CD4-positive, alpha-beta memory T cell (primary cell): ENCODE results near the gene GP1BB. TPM values are rescaled to one million over a fixed set of nuclear protein-coding genes. Genes with fewer than 3 reads are reported as not detected.

ENCODE experiments used
- CTCF ChIA-PET: fragments of 350-600 bp; sonication (Branson Sonifier 250); formaldehyde crosslinking; loops from one replicate; lab custom pipeline; 2021; ENCODE audit warnings: inconsistent platforms; ENCODE audit not compliant: partially characterized antibody; lab: Charles Lee
- POLR2A ChIA-PET: fragments of 350-600 bp; sonication (Branson Sonifier 250); formaldehyde crosslinking; loops from one replicate; lab custom pipeline; 2021; ENCODE audit not compliant: partially characterized antibody; lab: Charles Lee
- DNase-seq, 5 donors: peaks; one replicate each; pipeline versions ENCODE4 v3.0.0 to v3.0.0-alpha.2; 2020 to 2022; ENCODE audit warnings: mixed read lengths in 1 of 5
- H3K27ac ChIP-seq: one replicate; pipeline ENCODE4 v1.7.0; 2013; ENCODE audit warnings: low read depth, low read length
- H3K27me3 ChIP-seq: 2 replicates; pipeline ENCODE4 v1.7.0; 2013; ENCODE audit warnings: mild to moderate bottlenecking, low read length, moderate library complexity; ENCODE audit not compliant: insufficient read depth
- H3K36me3 ChIP-seq: 2 replicates; pipeline ENCODE4 v1.7.0; 2013; ENCODE audit warnings: mild to moderate bottlenecking, low read length, moderate library complexity; ENCODE audit not compliant: insufficient read depth
- H3K4me1 ChIP-seq: 2 replicates; pipeline ENCODE4 v1.7.0; 2013; ENCODE audit warnings: mild to moderate bottlenecking, low read length, moderate library complexity; ENCODE audit not compliant: insufficient read depth
- H3K4me3 ChIP-seq, 2 donors: one replicate each; pipeline ENCODE4 v1.7.0; 2013; ENCODE audit warnings: low read length in 2 of 2, mild to moderate bottlenecking in 1 of 2
- H3K9me3 ChIP-seq, 2 donors: one replicate each; pipeline ENCODE4 v1.7.0; 2013; ENCODE audit warnings: low read length in 2 of 2, control low read depth in 1 of 2; ENCODE audit not compliant: control insufficient read depth in 1 of 2
- H3K27ac Mint-ChIP-seq, 7 donors: one replicate each; pipeline ENCODE4 v1.8.0; 2020 to 2021; ENCODE audit warnings: mixed read lengths in 7 of 7, mild to moderate bottlenecking in 6 of 7, inconsistent platforms in 3 of 7, moderate library complexity in 3 of 7
- H3K27me3 Mint-ChIP-seq, 2 donors: one replicate each; pipeline ENCODE4 v1.8.0; 2020 to 2021; ENCODE audit warnings: mixed read lengths in 2 of 2
- H3K36me3 Mint-ChIP-seq, 2 donors: one replicate each; pipeline ENCODE4 v1.8.0; 2020 to 2021; ENCODE audit warnings: mixed read lengths in 2 of 2, inconsistent platforms in 1 of 2, mild to moderate bottlenecking in 1 of 2
- H3K4me1 Mint-ChIP-seq, 4 donors: one replicate each; pipeline ENCODE4 v1.8.0; 2020 to 2021; ENCODE audit warnings: mixed read lengths in 4 of 4, mild to moderate bottlenecking in 1 of 4
- H3K4me3 Mint-ChIP-seq, 8 donors: one replicate each; pipeline ENCODE4 v1.8.0; 2020 to 2021; ENCODE audit warnings: mixed read lengths in 8 of 8, mild to moderate bottlenecking in 7 of 8, moderate library complexity in 6 of 8, inconsistent platforms in 3 of 8
- H3K9me3 Mint-ChIP-seq, 8 donors: one replicate each; pipeline ENCODE4 v1.8.0; 2020 to 2021; ENCODE audit warnings: mixed read lengths in 8 of 8, mild to moderate bottlenecking in 5 of 8, inconsistent platforms in 3 of 8, moderate library complexity in 1 of 8
- intact Hi-C: fragments of 100-400 bp; cut with micrococcal nuclease; formaldehyde crosslinking; loops from one replicate; pipeline ENCODE4 v1.15.1; 2023
- polyA plus RNA-seq, 2 donors: library from polyadenylated mRNA; unstranded; fragments of 300-500 nt; fragmentation: Illumina TruSeq; gene quantifications; one replicate each; pipeline ENCODE4 v1.2.3, GENCODE V29; 2021
- total RNA-seq, 2 experiments: library from RNA; stranded (reverse); gene quantifications; one replicate each; pipeline ENCODE4 v1.2.3, GENCODE V29; 2021

GP1BB gene
- total and polyA plus RNA-seq, 4 experiments from 2014 or later: not detected

GRCh38 chr22:19755722-19756287, 32.5 kb downstream of the GP1BB start:
- Mint-ChIP-seq H3K4me3 (peak overlapping the region; percentile 14 to 83 (median 68)), H3K36me3 (no peaks in the 10 kb centered on the region), H3K4me1 (peaks cover 18 to 37% (median 26%) of the 10 kb centered on the region in 4 donors), H3K9me3 (peaks cover 0 to 5% (median 0%) of the 10 kb centered on the region in 8 donors), H3K27ac (no peak overlapping the region), H3K27me3 (peaks cover 37 to 38% of the 10 kb centered on the region in 2 donors)
- no peaks in the 10 kb centered on the region for H3K36me3 ChIP-seq
- intact Hi-C loops: loop anchor here (1.0 to 5.0 kb wide), 4 partner anchors 26 to 191 kb away; no protein-coding TSS in a partner anchor
- peaks cover 22% of the 10 kb centered on the region for H3K27me3 ChIP-seq
- peak overlapping the region in 1 of 2 donors; percentile 47 for H3K4me3 ChIP-seq
- no peak for DNase-seq
- no peaks in the 10 kb centered on the region for H3K9me3 ChIP-seq
- ChIA-PET POLR2A (interaction anchor here (0.9 to 1.0 kb wide), 2 partner anchors 136 to 155 kb away, joined by 6 to 8 read pairs; no protein-coding TSS in a partner anchor), CTCF (interaction anchor here (0.6 to 5.8 kb wide), 16 partner anchors 8 to 160 kb away, joined by 3 to 61 read pairs (median 3); partner anchors contain the start of genes GNB1L and RTL10)
- no peak overlapping the region for H3K27ac ChIP-seq
- peaks cover 33% of the 10 kb centered on the region for H3K4me1 ChIP-seq

GRCh38 chr22:19756288-19757128, 33.2 kb downstream of the GP1BB start:
- peak overlapping the region in 1 of 2 donors; percentile 47 for H3K4me3 ChIP-seq
- Mint-ChIP-seq H3K4me3 (peak overlapping the region; percentile 55 to 83 (median 70)), H3K4me1 (peaks cover 19 to 39% (median 27%) of the 10 kb centered on the region in 4 donors), H3K27ac (no peak overlapping the region), H3K27me3 (peaks cover 37 to 38% of the 10 kb centered on the region in 2 donors), H3K36me3 (no peaks in the 10 kb centered on the region), H3K9me3 (peaks cover 0 to 5% (median 0%) of the 10 kb centered on the region in 8 donors)
- DNase-seq: peak; percentile 61 to 70 (median 66)
- peaks cover 33% of the 10 kb centered on the region for H3K4me1 ChIP-seq
- no peak overlapping the region for H3K27ac ChIP-seq
- intact Hi-C loops: loop anchor here (1.0 to 5.0 kb wide), 4 partner anchors 26 to 191 kb away; no protein-coding TSS in a partner anchor
- H3K9me3 ChIP-seq: no peaks in the 10 kb centered on the region
- no peaks in the 10 kb centered on the region for H3K36me3 ChIP-seq
- POLR2A ChIA-PET: interaction anchor here (0.9 to 1.0 kb wide), 2 partner anchors 135 to 154 kb away, joined by 6 to 8 read pairs; no protein-coding TSS in a partner anchor
- H3K27me3 ChIP-seq: peaks cover 22% of the 10 kb centered on the region
- CTCF ChIA-PET: interaction anchor here (0.6 to 5.8 kb wide), 16 partner anchors 9 to 159 kb away, joined by 3 to 61 read pairs (median 3); partner anchors contain the start of genes GNB1L and RTL10

DNA sequence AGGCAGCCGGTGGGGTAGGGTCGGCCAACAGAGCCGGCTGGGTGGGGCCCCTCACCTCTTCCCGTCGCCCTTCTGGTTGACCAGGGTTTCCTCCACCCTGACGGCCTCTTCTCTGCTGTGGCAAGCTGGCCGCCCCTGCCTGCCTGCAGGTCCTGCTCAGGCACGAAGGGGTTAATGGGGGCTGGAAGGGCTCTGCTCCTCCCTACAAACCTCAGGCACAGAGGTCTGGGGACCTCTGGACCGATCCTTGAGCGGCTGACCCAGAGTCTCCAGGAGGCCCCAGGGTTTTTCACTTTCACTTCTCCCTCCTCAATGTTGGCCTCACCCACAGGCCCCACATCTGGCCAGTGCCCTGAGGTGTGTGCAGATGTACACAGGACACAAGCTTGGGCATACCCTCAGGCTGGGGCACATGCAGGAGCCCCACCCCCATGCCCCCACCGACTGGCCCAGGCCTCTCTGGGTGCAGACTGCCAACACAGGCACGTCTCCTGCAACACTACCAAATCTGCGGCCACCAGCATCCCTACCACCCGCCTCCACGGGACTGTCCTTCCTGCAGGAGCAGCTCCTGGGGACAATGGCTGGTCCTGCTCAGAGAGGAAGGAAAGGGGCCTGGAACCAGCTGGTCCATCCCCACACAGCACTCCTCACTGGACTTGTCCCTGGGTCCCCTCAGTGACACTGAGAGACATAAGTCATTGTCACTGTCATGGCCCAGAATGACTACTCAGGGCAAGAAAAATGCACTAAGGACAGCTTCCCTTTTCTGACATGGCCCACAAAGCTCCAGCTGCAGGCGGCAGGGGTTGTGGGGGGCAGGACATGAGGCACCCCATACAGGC, 34.0 kb downstream of the GP1BB start:
- Histone ChIP-seq H3K4me1 (peaks cover 33% of the 10 kb centered on the region), H3K4me3 (peak overlapping the region in 1 of 2 donors; percentile 47), H3K27ac (no peak overlapping the region), H3K9me3 (no peaks in the 10 kb centered on the region), H3K27me3 (peaks cover 22% of the 10 kb centered on the region), H3K36me3 (no peaks in the 10 kb centered on the region)
- H3K36me3 Mint-ChIP-seq: no peaks in the 10 kb centered on the region
- peak overlapping the region in 1 of 7 donors; percentile 68 for H3K27ac Mint-ChIP-seq
- DNase-seq: no peak
- ChIA-PET POLR2A (interaction anchor here (1.0 kb wide), 1 partner anchor 153 kb away, joined by 8 read pairs; no protein-coding TSS in a partner anchor), CTCF (interaction anchor here (0.8 to 5.8 kb wide), 10 partner anchors 27 to 158 kb away, joined by 3 to 61 read pairs (median 4); no protein-coding TSS in a partner anchor)
- peaks cover 42 to 43% of the 10 kb centered on the region in 2 donors for H3K27me3 Mint-ChIP-seq
- intact Hi-C loops: loop anchor here (5.0 kb wide), 1 partner anchor 135 kb away; no protein-coding TSS in a partner anchor
- peaks cover 20 to 42% (median 30%) of the 10 kb centered on the region in 4 donors for H3K4me1 Mint-ChIP-seq
- H3K4me3 Mint-ChIP-seq: peak overlapping the region in 7 of 8 donors; percentile 35 to 88 (median 74)
- H3K9me3 Mint-ChIP-seq: peaks cover 0 to 5% (median 0%) of the 10 kb centered on the region in 8 donors

DNA sequence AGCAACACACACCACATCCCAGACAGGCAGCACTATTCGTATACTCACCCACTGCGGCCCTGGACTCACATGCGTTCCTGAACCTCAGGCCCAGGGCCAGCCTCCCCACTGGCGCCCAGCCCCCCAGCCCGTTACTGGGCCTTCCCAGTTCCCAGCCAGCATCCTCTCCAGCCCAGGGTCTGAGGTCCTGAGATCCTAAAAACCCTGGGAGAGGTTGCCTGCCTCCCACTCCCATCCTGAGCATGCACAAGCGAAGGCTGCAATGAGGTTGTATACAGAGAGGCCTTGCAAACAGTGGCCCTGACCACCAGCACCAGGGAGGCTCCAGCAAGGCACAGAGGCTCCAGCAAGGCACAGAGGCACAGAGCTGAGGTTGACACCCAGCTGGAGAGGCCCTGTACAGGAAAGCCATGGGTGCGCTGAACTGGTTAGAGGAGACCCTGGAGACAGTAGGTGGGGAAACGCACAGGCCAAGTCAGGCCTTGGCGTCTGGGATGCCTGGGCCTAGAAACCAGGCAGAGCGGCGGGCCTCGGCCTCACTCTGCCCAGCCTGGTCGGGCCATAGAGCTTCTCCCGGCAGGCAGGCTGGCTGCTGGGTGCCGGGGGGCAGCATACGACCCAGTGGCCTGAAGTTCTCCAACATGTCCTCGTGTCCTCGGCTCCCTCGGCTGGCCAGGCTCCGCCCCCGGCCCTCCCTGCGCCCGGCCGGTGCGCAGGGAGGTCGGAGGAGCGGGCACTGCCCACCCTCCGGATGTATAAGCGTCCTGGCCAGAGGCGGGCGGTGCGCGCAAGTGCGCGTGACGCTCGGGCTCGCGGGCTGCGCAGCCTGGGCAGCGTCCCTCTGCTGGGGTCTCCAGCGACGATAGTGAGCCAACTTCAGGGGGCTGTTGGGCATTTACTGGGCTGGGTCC, 34.9 kb downstream of the GP1BB start:
- H3K4me1 Mint-ChIP-seq: peaks cover 20 to 42% (median 30%) of the 10 kb centered on the region in 4 donors
- H3K27ac ChIP-seq: no peak overlapping the region
- H3K4me3 ChIP-seq: no peak overlapping the region
- no peaks in the 10 kb centered on the region for H3K9me3 ChIP-seq
- CTCF ChIA-PET: interaction anchor here (0.8 to 5.8 kb wide), 2 partner anchors 28 to 154 kb away, joined by 4 to 61 read pairs; no protein-coding TSS in a partner anchor
- DNase-seq: no peak
- peaks cover 42 to 44% of the 10 kb centered on the region in 2 donors for H3K27me3 Mint-ChIP-seq
- H3K9me3 Mint-ChIP-seq: peaks cover 0 to 5% (median 0%) of the 10 kb centered on the region in 8 donors
- no peaks in the 10 kb centered on the region for H3K36me3 ChIP-seq
- H3K4me3 Mint-ChIP-seq: peak overlapping the region in 5 of 8 donors; percentile 51 to 88 (median 74)
- peak overlapping the region in 1 of 7 donors; percentile 68 for H3K27ac Mint-ChIP-seq
- intact Hi-C loops: loop anchor here (5.0 kb wide), 1 partner anchor 134 kb away; no protein-coding TSS in a partner anchor
- peaks cover 33% of the 10 kb centered on the region for H3K4me1 ChIP-seq
- POLR2A ChIA-PET: interaction anchor here (1.4 kb wide), 1 partner anchor 10 kb away, joined by 3 read pairs; no protein-coding TSS in a partner anchor
- no peaks in the 10 kb centered on the region for H3K36me3 Mint-ChIP-seq
- H3K27me3 ChIP-seq: peaks cover 22% of the 10 kb centered on the region

GRCh38 chr22:19758896-19759426, 35.6 kb downstream of the GP1BB start:
- Mint-ChIP-seq H3K4me3 (peak overlapping the region in 2 of 8 donors; percentile 36 to 46), H3K27me3 (peaks cover 40 to 41% of the 10 kb centered on the region in 2 donors), H3K36me3 (no peaks in the 10 kb centered on the region), H3K9me3 (peaks cover 0 to 5% (median 0%) of the 10 kb centered on the region in 8 donors), H3K4me1 (peaks cover 20 to 42% (median 30%) of the 10 kb centered on the region in 4 donors), H3K27ac (no peak overlapping the region)
- H3K4me1 ChIP-seq: peaks cover 33% of the 10 kb centered on the region
- ChIA-PET POLR2A (interaction anchor here (1.4 kb wide), 1 partner anchor 11 kb away, joined by 3 read pairs; no protein-coding TSS in a partner anchor), CTCF (no interaction called here)
- H3K27ac ChIP-seq: no peak overlapping the region
- H3K4me3 ChIP-seq: no peak overlapping the region
- intact Hi-C loops: loop anchor here (5.0 kb wide), 1 partner anchor 133 kb away; no protein-coding TSS in a partner anchor
- H3K27me3 ChIP-seq: peaks cover 22% of the 10 kb centered on the region
- H3K9me3 ChIP-seq: no peaks in the 10 kb centered on the region
- DNase-seq: no peak
- no peaks in the 10 kb centered on the region for H3K36me3 ChIP-seq
